ENCODE measurements around the gene EEFSEC.

EEFSEC gene

GRCh38 chr3:128262457-128262856, 109.2 kb downstream of the EEFSEC start:
- H3K4me3 ChIP-seq (ENCODE audit: low read depth, low read length) = no peak overlapping the region
- DNase-seq (ENCODE audit: low read depth) = no peak

DNA sequence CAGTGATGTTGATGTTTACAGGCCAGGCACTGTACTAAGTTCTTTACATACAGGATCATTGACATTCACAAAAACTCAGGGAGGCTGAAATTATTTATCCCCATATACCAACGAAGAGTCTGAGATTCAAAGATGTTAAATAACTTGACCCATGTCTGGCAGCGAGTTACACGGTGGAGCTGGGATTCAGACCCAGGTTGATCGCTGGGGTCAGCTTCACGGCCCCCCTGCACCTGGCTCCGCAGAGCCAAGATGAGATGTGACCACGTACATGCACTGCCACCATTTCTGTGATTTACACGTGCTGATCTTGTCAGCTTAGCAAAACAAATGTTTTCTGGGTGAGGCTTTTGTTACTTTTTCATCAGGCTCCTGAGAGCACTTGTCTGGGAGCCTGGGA, 109.8 kb downstream of the EEFSEC start:
- DNase-seq (ENCODE audit: low read depth) = no peak
- H3K4me3 ChIP-seq (ENCODE audit: low read depth, low read length) = no peak overlapping the region

DNA sequence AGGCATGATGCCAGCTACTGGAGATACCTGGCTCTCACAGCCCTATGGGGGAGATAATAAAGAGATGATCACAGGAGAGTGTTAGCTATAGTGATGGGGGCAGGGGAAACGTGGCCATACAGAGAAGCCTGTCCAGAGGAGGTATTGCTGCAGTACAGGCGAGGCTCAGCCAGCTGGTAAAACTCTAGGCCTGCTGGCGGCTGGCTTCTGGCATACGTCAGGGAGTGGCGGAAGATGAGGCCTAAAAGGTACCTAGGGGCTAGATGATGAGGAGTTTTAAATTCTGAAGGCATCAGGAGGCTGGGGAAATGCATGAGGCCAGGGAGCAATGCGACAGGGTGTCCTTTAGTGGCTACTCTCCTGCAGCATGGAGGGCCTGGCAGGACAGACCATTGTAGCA, 110.7 kb downstream of the EEFSEC start:
- H3K4me3 ChIP-seq (ENCODE audit: low read depth, low read length) = no peak overlapping the region
- no peak for DNase-seq (ENCODE audit: low read depth)

GRCh38 chr3:128266453-128266852, 113.2 kb downstream of the EEFSEC start:
- H3K4me3 ChIP-seq (ENCODE audit: low read depth, low read length) = no peak overlapping the region
- DNase-seq (ENCODE audit: low read depth) = no peak

- H3K4me3 ChIP-seq (ENCODE audit: low read depth, low read length) = no peak overlapping the region
- no peak for DNase-seq (ENCODE audit: low read depth)
Measured at GRCh38 chr3:128267541-128267940, 114.3 kb downstream of the EEFSEC start.

DNA sequence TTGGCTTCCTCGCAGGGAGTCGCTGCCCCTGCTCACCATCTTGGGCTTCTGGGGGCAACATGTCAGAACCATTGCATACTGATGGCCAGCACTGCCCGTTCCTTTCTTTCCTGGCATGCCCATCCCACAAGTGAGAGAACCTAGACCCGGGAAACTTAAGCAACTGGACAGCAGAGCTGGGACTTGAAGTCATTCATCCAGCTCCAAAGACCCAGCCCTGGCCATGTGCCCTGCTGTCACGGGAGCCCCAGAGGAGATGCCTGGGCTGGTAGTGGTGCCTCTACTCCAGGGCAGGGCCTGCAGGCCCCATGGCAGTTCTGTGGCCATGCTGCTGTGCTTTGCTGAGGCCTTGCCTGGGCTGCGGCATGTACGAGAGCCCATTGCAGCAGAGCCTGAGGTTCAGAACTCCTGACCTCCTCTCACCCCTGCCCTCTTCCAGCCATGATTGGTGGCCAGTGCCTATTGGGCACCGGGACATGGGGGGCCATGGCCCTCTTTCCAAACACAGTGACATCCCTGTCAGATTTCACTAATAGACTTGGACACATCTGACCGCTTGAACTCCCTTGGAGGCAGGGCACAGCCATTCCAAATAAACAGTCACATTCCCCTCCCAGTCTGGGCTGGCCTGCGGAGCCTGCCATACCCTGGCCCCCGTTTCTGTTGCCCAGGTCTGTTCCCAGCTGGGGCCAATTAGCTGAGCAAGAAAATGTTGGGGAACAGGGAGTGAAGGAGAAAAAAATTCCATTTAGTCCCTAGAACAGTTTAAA, 115.9 kb downstream of the EEFSEC start:
- no peak overlapping the region for H3K4me3 ChIP-seq (ENCODE audit: low read depth, low read length)
- no peak for DNase-seq (ENCODE audit: low read depth)

DNA sequence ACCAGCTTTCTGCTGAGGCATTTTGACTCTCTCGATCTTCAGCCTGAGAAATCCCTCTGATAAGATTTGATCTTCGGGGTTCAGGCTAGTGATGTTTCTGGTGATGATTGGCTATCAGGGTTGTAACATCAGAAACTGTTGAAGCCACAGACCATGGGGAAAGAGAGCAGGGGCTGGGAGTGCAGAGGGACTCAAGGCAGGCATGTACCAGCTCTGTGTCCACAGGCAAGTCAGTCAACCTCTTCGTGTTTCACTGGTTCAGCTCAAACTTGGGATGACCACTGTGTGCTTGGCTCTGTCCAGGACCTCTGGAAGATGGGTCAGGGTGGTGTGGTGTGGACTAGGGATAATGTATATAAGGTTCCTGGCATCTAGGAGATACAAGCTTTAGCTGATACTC, 116.5 kb downstream of the EEFSEC start:
- H3K4me3 ChIP-seq (ENCODE audit: low read depth, low read length) = no peak overlapping the region
- no peak for DNase-seq (ENCODE audit: low read depth)

GRCh38 chr3:128270559-128271492, 117.5 kb downstream of the EEFSEC start:
- no peak for DNase-seq (ENCODE audit: low read depth)
- H3K4me3 ChIP-seq (ENCODE audit: low read depth, low read length) = no peak overlapping the region

DNA sequence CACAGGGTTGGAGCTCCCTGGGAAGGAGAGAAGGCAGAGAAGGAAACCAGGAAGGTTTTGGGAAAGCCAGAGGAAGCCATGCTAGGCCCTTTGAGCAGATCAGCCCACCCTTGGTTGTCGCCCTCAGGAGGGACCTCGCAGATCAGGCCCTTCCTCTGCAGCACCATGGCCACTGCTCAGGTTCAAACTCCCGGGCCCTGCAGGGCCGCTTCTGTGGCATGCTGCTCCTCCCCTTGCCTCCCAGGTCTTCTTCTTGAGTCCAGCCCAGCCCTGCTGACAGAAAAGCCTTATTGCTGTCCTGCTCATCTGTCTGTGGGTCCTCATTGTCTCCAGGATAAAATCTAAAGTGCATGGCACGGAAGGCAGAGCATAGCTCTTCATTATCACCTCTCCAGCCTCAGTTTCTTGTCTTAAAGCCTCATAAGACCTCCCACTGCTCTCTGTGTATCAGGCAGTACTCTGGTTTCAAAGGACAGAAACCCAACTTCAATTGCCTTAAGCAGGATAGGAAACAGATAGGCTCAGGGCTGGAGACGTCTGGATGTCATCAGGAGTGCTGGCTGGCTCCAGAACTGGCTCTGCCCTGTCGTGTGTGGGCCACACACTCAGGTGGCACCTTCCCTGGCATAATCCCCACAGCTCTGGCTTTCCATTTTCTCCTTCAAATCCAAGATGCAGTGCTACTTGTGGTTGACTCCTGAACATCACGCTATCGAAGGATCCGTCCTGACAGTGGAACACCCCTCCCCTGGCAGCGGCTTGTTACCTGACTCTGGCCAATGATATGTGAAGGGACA, 118.5 kb downstream of the EEFSEC start:
- no peak for DNase-seq (ENCODE audit: low read depth)
- H3K4me3 ChIP-seq (ENCODE audit: low read depth, low read length) = no peak overlapping the region

DNA sequence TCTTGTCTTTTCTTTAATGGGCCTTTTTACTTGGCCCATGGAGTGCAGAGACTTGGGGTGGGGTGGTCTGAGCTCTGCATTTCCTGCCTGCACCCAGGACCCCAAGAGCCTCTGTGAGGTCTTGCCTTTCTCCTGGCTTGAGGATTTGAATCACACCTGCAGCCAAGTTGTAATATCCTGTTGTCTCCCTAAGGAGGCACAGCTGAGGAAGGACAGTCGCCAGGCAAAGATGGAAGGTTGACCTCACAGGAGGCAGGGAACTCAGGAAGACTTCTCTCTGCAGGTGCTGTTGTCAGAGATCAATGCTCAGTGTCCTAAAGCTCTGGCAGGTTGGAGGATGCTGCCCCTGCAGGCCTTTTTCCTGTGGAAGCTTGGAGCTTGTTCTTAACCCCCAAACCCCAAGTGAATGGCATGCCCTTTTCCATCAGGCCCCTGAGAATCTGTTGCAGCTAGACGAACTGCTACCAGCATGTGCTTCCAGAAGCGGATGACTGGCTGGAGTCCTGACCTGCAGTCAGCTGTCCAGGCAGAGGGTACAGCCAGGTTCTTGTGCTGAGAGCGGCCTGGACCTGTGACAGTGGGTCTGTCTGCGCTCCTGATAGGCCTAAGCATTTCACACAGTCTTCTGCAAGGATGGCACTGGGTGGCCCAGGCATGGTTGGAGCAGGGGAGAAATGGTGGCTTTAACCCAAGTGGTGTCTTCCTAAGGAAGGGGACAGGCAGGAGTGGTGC, 120.0 kb downstream of the EEFSEC start:
- DNase-seq (ENCODE audit: low read depth) = no peak
- H3K4me3 ChIP-seq (ENCODE audit: low read depth, low read length) = no peak overlapping the region

- no peak overlapping the region for H3K4me3 ChIP-seq (ENCODE audit: low read depth, low read length)
- DNase-seq (ENCODE audit: low read depth) = no peak
Measured at GRCh38 chr3:128273841-128274573, 120.7 kb downstream of the EEFSEC start.

DNA sequence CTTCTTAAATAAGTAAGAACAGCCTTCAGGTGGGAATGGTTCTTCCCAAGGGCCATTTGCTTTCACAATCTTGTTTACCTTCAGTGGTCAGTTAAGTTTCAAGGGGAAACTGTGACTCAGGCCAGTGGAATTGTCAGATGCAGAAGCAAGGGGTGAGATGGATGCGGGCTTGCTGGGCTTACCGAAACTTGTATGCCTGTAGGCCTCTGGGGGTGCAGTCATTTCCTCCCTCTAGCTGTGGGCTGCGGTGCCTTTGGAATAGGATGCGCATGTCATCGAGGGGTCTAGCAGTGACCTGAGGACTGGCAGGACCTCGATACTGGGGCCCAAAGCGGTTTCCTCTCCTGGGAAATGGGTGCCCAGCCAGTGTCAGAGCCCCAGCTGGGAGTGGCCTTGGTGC, 121.6 kb downstream of the EEFSEC start:
- no peak overlapping the region for H3K4me3 ChIP-seq (ENCODE audit: low read depth, low read length)
- peak; percentile 73 for DNase-seq (ENCODE audit: low read depth)

DNA sequence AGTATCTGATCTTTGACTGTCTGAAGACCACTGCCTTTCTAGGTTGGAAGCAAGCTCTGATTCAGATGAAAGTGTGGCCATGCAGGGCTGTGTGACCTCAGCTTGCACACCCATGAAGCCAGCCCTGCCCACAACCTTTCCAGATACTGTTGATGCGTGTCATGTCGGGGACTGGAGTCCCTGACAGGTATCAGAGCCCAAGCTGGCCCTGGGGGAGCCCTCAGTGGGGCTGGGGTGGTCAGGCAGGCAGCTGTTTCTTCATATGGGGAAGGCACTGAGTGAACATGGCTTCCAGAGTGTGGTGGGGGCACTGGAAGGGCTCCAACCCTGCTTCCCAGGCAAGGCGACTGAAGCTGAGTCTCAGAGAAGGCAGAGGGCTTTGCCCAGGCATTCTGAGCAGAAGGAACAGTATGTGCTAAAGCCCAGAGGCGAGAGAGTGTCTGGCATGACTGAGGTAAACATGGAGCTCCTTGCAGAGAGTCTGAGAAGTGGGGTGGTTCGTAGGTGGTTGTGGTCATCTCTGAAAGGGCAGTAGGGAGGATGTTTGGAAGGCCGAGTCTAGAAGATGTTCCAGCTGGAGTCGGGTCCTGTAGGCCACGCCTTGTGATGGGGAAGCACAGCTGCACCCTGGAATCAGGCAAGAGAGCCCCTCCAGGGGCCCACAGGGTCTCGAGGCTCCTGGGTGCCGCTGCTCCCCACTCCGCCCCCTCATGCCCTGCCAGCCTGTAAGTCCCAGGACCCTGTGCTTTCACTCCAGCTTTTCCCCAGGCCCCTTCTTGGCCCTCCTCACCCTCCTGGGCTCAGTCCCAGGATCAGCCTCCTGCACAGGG, 122.2 kb downstream of the EEFSEC start:
- DNase-seq (ENCODE audit: low read depth) = no peak
- no peak overlapping the region for H3K4me3 ChIP-seq (ENCODE audit: low read depth, low read length)

GRCh38 chr3:128276146-128276435, 122.8 kb downstream of the EEFSEC start:
- DNase-seq (ENCODE audit: low read depth) = no peak

DNA sequence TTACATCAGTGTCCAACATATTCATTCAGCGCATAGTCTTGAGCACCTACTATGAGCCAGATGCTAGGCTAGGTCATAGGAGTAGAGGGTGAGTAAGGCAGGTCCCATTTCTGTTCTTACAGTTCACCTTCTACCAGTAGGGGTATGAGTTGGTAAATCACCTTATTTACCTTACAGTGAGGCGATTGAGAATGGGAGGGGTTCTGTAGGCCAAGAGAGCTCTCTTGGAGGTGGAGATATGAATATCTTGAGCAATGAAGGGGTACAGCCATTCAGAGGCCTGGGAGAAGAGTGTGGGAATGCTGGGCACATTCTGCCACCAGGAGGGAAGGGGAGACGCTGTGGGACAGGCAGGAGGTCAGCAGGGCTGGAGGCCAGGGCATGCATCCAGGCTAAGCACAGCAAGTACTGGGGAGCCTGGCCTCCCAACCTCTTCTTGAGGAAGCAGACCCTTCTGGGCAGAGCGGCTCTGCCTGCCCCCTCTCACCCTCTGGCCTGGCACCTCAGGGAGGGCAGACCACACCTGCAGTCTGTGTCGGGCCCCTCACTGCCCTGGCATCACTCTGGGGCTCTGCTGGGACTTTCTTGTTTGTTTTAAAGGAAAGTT, 123.4 kb downstream of the EEFSEC start:
- H3K4me3 ChIP-seq (ENCODE audit: low read depth, low read length) = no peak overlapping the region
- no peak for DNase-seq (ENCODE audit: low read depth)

More at GRCh38 chr3:128276146-128276435, 122.8 kb downstream of the EEFSEC start:
- no peak overlapping the region for H3K4me3 ChIP-seq (ENCODE audit: low read depth, low read length)

DNA sequence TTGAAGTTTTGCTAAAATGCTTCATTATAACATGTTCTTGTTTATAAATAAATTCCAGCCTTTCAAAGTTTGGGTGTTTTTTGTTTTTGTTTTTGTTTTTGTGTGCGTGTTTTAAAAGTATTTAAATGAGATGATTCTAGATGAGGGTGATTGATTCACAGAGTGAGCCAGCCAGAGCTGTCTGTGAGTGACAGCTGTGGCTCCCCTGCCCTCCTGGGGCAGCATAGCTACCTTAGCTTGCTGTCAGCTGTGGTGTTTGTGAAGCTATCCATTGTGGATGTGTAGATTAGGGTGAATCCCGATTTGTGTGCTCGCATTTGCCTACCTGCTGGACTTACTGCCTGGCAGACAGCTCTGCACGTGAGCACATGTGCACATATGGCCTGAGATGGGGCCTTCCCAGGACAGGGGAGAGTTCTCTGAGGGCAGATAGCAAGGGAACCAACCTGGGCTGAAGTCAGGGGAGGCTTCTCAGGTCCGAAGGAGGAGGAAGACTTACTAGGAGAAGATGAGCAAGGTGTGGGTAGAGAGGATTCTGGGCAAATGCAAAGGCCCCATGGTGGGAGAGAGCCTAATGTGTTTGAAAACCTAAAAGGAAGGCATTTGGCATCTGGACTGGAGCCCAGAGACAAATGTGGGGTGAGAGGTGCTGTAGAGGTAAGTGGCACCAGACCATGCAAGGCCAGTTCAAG, 124.2 kb downstream of the EEFSEC start:
- no peak for DNase-seq (ENCODE audit: low read depth)
- no peak overlapping the region for H3K4me3 ChIP-seq (ENCODE audit: low read depth, low read length)

DNA sequence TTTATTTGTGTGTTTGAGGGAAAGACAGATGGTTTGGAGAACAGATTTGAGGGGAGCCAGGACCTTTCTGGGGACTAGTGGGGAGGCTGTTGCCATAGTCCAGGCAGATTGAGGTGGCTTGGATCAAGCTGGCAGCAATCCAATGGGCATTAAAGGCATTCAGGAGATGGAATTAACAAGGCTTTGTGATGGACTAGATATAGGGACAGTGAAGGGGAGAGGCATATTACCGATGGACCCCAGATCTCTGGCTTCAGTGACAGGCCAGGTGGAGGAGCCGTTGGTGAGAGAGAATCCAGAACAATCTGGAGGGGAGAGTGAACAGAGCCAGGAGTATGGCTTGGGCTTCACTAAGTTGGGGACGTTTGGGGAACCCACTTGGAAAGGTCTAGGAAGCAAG, 124.8 kb downstream of the EEFSEC start:
- no peak overlapping the region for H3K4me3 ChIP-seq (ENCODE audit: low read depth, low read length)
- no peak for DNase-seq (ENCODE audit: low read depth)

Measured in skeletal muscle cell (primary cell).